SK-N-SH treated with all-trans-retinoic acid at 6 μM for 48 hours (cell line): ENCODE data around the gene SDR42E2.
A peak's percentile ranks its signal among the peaks of the same experiment; 100 is the strongest.
"Not testable (repeated sequence)": the region's sequence is repeated elsewhere in the genome, so short reads cannot be mapped to it uniquely, and the experiment has no call there.

ENCODE experiments used
- ATAC-seq: fragments of 200-7000 bp; cut with Tn5 transposase; 3 replicates; pipeline ENCODE4 v1.9.1; 2020; ENCODE audit warnings: mild to moderate bottlenecking, moderate library complexity
- ARNTL ChIP-seq: fragments of 450-650 bp; formaldehyde crosslinking; IDR thresholded peaks from 2 replicates; pipeline ENCODE4 v1.5.0; 2020; ENCODE audit warnings: low read depth, mild to moderate bottlenecking, moderate library complexity, borderline replicate concordance
- BACH2 ChIP-seq: fragments of 250-450 bp; sonication (Bioruptor Pico); IDR thresholded peaks from 2 replicates; pipeline ENCODE4 v1.9.0; 2021; ENCODE audit warnings: mild to moderate bottlenecking, borderline replicate concordance
- CREB5 ChIP-seq: fragments of 250-450 bp; sonication (Bioruptor Pico); IDR thresholded peaks from 2 replicates; pipeline ENCODE4 v1.5.1; 2020; ENCODE audit warnings: low read depth, mild to moderate bottlenecking, moderate library complexity
- CSDC2 ChIP-seq: fragments of 250-450 bp; sonication (Bioruptor Pico); IDR thresholded peaks from 2 replicates; pipeline ENCODE4 v1.5.0; 2020; ENCODE audit warnings: mild to moderate bottlenecking, moderate library complexity
- ESRRG ChIP-seq: fragments of 250-450 bp; sonication (Bioruptor Pico); IDR thresholded peaks from 2 replicates; pipeline ENCODE4 v1.6.1; 2021; ENCODE audit warnings: mild to moderate bottlenecking
- GLIS3 ChIP-seq: fragments of 250-450 bp; sonication (Bioruptor Pico); IDR thresholded peaks from 2 replicates; pipeline ENCODE4 v1.5.0; 2020; ENCODE audit warnings: mild to moderate bottlenecking, moderate library complexity
- ISL1 ChIP-seq: fragments of 250-450 bp; sonication (Bioruptor Pico); IDR thresholded peaks from 2 replicates; pipeline ENCODE4 v2.1.2; 2022; ENCODE audit warnings: mild to moderate bottlenecking, moderate library complexity
- OSR1 ChIP-seq: fragments of 250-450 bp; sonication (Bioruptor Pico); IDR thresholded peaks from 2 replicates; pipeline ENCODE4 v1.8.0; 2022; ENCODE audit warnings: moderate library complexity, mild to moderate bottlenecking, inconsistent platforms
- PPARA ChIP-seq: fragments of 250-450 bp; sonication (Bioruptor Pico); IDR thresholded peaks from 2 replicates; pipeline ENCODE4 v1.5.0; 2020; ENCODE audit warnings: mild to moderate bottlenecking, borderline replicate concordance
- RARB ChIP-seq: fragments of 250-450 bp; sonication (Bioruptor Pico); IDR thresholded peaks from 2 replicates; pipeline ENCODE4 v1.8.0; 2021; ENCODE audit warnings: mild to moderate bottlenecking, moderate library complexity
- SNAI2 ChIP-seq: fragments of 250-450 bp; sonication (Bioruptor Pico); IDR thresholded peaks from 2 replicates; pipeline ENCODE4 v1.5.0; 2020; ENCODE audit warnings: mild to moderate bottlenecking, moderate library complexity
- TCF4 ChIP-seq: fragments of 250-450 bp; sonication (Bioruptor Pico); IDR thresholded peaks from 2 replicates; pipeline ENCODE4 v1.8.0; 2021; ENCODE audit warnings: mild to moderate bottlenecking, moderate library complexity, borderline replicate concordance
- TOX ChIP-seq: fragments of 250-450 bp; sonication (Bioruptor Pico); IDR thresholded peaks from 2 replicates; pipeline ENCODE4 v1.8.0; 2021; ENCODE audit warnings: mild to moderate bottlenecking, moderate library complexity, borderline replicate concordance
- TSHZ2 ChIP-seq: fragments of 250-450 bp; sonication (Bioruptor Pico); IDR thresholded peaks from 2 replicates; pipeline ENCODE4 v1.5.0; 2020; ENCODE audit warnings: mild to moderate bottlenecking, moderate library complexity
- ZC3H10 ChIP-seq: fragments of 250-450 bp; sonication (Bioruptor Pico); IDR thresholded peaks from 2 replicates; pipeline ENCODE4 v1.5.1; 2021; ENCODE audit warnings: mild to moderate bottlenecking, moderate library complexity
- ZFP3 ChIP-seq: fragments of 250-450 bp; sonication (Bioruptor Pico); IDR thresholded peaks from 2 replicates; pipeline ENCODE4 v1.5.0; 2020; ENCODE audit warnings: mild to moderate bottlenecking, moderate library complexity
- ZFP30 ChIP-seq: fragments of 450-650 bp; formaldehyde crosslinking; IDR thresholded peaks from 2 replicates; pipeline ENCODE4 v1.5.0; 2022; ENCODE audit warnings: mild to moderate bottlenecking, moderate library complexity
- ZNF565 ChIP-seq: fragments of 450-650 bp; formaldehyde crosslinking; conservative IDR thresholded peaks from 2 replicates; pipeline ENCODE4 v1.5.0; 2020; ENCODE audit warnings: low read depth, mild to moderate bottlenecking, moderate library complexity
- ZNF8 ChIP-seq: fragments of 450-650 bp; formaldehyde crosslinking; IDR thresholded peaks from 2 replicates; pipeline ENCODE4 v1.5.0; 2020; ENCODE audit warnings: mild to moderate bottlenecking, moderate library complexity
- TF ChIP-seq, protein P1 (sequence below): fragments of 250-450 bp; sonication (Bioruptor Pico); IDR thresholded peaks from 2 replicates; pipeline ENCODE4 v1.8.0; 2021; ENCODE audit warnings: low read depth, mild to moderate bottlenecking, moderate library complexity, borderline replicate concordance
- TF ChIP-seq, protein P2 (sequence below): fragments of 250-450 bp; sonication (Bioruptor Pico); IDR thresholded peaks from 2 replicates; pipeline ENCODE4 v1.5.1; 2021; ENCODE audit warnings: mild to moderate bottlenecking, moderate library complexity

The SDR42E2 gene

GRCh38 chr16:22195695-22196558 is 33.6 kb downstream of the SDR42E2 start:
- peak; percentile 56 for ATAC-seq
- TF ChIP-seq ARNTL, result no peak
- TF ChIP-seq, protein P1, sequence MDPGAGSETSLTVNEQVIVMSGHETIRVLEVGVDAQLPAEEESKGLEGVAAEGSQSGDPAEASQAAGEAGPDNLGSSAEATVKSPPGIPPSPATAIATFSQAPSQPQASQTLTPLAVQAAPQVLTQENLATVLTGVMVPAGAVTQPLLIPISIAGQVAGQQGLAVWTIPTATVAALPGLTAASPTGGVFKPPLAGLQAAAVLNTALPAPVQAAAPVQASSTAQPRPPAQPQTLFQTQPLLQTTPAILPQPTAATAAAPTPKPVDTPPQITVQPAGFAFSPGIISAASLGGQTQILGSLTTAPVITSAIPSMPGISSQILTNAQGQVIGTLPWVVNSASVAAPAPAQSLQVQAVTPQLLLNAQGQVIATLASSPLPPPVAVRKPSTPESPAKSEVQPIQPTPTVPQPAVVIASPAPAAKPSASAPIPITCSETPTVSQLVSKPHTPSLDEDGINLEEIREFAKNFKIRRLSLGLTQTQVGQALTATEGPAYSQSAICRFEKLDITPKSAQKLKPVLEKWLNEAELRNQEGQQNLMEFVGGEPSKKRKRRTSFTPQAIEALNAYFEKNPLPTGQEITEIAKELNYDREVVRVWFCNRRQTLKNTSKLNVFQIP, result no peak
- TF ChIP-seq ZFP3, result peak; percentile 93
- 0 out of 2 replicates have a peak, but pooled peaks have one; percentile 27 for TF ChIP-seq TSHZ2 (CRISPR knock-in tag)
- no peak for TF ChIP-seq ZNF565 (CRISPR knock-in tag)

- not testable (repeated sequence) for ATAC-seq
These were observed 34.4 kb downstream of the SDR42E2 start for GRCh38 chr16:22196559-22197168.

- TF ChIP-seq, protein P1, result no peak
- no peak for TF ChIP-seq BACH2 (CRISPR knock-in tag)
- TF ChIP-seq TCF4 (CRISPR knock-in tag), result no peak
- no peak for TF ChIP-seq ZFP30
- no peak for TF ChIP-seq ARNTL
- no peak for TF ChIP-seq TOX
- no peak for TF ChIP-seq ZNF565 (CRISPR knock-in tag)
- TF ChIP-seq CREB5, result no peak
- TF ChIP-seq, protein P2, sequence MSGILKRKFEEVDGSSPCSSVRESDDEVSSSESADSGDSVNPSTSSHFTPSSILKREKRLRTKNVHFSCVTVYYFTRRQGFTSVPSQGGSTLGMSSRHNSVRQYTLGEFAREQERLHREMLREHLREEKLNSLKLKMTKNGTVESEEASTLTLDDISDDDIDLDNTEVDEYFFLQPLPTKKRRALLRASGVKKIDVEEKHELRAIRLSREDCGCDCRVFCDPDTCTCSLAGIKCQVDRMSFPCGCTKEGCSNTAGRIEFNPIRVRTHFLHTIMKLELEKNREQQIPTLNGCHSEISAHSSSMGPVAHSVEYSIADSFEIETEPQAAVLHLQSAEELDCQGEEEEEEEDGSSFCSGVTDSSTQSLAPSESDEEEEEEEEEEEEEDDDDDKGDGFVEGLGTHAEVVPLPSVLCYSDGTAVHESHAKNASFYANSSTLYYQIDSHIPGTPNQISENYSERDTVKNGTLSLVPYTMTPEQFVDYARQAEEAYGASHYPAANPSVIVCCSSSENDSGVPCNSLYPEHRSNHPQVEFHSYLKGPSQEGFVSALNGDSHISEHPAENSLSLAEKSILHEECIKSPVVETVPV (CRISPR knock-in tag), result no peak
- TF ChIP-seq ZNF8 (CRISPR knock-in tag), result no peak
- TF ChIP-seq SNAI2, result no peak
- TF ChIP-seq RARB (CRISPR knock-in tag), result no peak
- TF ChIP-seq CSDC2, result no peak
- no peak for TF ChIP-seq ZC3H10 (CRISPR knock-in tag)
- no peak for TF ChIP-seq ZFP3
- no peak for TF ChIP-seq ESRRG (CRISPR knock-in tag)
- TF ChIP-seq ISL1 (CRISPR knock-in tag), result no peak
- ATAC-seq, result no peak
These were observed 36.4 kb downstream of the SDR42E2 start for GRCh38 chr16:22198547-22199293.

GRCh38 chr16:22202261-22202637 is 39.9 kb downstream of the SDR42E2 start:
- ATAC-seq, result no peak
- TF ChIP-seq BACH2 (CRISPR knock-in tag), result no peak
- no peak for TF ChIP-seq PPARA (CRISPR knock-in tag)
- no peak for TF ChIP-seq ZC3H10 (CRISPR knock-in tag)
- no peak for TF ChIP-seq RARB (CRISPR knock-in tag)
- TF ChIP-seq ESRRG (CRISPR knock-in tag), result no peak
- no peak for TF ChIP-seq ZFP3
- TF ChIP-seq ZNF8 (CRISPR knock-in tag), result no peak
- TF ChIP-seq CSDC2, result no peak
- TF ChIP-seq SNAI2, result no peak
- TF ChIP-seq ZNF565 (CRISPR knock-in tag), result no peak
- TF ChIP-seq, protein P1, result no peak
- no peak for TF ChIP-seq OSR1 (CRISPR knock-in tag)
- TF ChIP-seq ISL1 (CRISPR knock-in tag), result no peak
- no peak for TF ChIP-seq GLIS3 (CRISPR knock-in tag)
